Activated gamma-delta T cell treated with anti-CD3 and anti-CD28 coated beads, Interleukin-2, amount 50 U/mL, for 16 hours (primary cell): ENCODE data around the gene RALGAPA1.
"Not testable (repeated sequence)": the region's sequence is repeated elsewhere in the genome, so short reads cannot be mapped to it uniquely, and the experiment has no call there.

Experiments used
- DNase-seq: peaks from one replicate; pipeline ENCODE4 v3.0.0-alpha.2; 2020; ENCODE audit warnings: low read depth

The RALGAPA1 gene

DNA sequence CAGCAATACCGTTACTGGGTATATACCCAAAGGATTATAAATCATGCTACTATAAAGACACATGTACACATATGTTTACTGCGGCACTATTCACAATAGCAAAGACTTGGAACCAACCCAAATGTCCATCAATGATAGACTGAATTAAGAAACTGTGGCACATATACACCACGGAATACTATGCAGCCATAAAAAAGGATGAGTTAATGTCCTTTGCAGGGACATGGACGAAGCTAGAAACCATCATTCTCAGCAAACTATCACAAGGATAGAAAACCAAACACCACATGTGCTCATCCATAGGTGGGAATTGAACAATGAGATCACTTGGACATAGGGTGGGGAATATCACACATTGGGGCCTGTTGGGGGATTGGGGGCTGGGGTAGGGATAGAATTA lies 187.1 kb downstream of the RALGAPA1 start:
- DNase-seq: not testable (repeated sequence)

DNA sequence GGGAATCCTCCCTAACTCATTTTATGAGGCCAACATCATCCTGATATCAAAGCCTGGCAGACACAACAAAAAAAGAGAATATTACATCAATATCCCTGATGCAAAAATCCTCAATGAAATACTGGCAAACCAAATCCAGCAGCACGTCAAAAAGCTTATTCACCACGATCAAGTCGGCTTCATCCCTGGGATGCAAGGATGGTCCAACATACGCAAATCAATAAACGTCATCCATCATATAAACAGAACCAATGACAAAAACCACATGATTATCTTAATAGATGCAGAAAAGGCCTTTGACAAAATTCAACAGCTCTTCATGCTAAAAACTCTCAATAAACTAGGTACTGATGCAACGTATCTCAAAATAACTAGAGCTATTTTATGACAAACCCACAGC lies 189.1 kb downstream of the RALGAPA1 start:
- DNase-seq: not testable (repeated sequence)

- DNase-seq: not testable (repeated sequence)
These were observed 189.6 kb downstream of the RALGAPA1 start for GRCh38 chr14:35619461-35619860.

GRCh38 chr14:35617500-35617899 lies 191.6 kb downstream of the RALGAPA1 start:
- DNase-seq: no peak

DNA sequence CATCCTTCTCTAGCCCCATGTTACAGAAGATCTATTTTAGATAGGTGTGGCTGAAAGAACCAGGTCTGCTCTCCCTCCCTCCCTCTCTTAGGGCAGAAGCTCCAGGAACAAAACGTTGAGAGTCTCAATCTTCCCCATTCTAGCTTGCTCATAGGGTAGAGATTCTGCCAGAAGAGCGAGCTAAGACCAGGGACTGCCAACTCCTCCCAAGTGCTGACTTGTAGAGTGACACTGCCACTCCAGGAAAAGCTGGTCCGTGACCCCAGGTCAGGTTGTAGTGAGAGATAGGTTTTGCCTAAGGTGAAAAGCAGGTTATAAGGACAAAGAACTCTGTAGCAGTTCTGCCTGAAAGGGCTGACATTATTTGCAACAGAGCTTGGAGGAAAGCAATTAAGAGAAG lies 201.7 kb downstream of the RALGAPA1 start:
- no peak for DNase-seq

DNA sequence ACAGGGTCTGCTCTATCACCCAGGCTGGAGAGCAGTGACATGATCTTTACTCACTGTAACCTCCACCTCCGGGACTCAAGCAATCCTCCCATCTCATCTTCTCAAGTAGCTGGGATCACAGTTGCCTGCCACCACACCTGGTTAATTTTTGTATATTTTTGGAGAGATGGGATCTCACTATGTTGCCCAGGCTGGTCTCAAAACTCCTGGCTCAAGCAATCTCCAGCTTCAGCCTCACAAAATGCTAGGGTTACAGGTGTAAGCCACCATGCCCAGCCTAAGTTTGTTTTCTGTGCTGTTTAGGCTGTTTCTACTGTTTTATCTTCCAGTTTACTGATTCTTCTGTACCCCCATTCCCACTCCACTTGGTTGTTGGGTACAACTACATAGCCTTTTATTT lies 208.8 kb downstream of the RALGAPA1 start:
- no peak for DNase-seq

GRCh38 chr14:35594616-35595015 lies 214.5 kb downstream of the RALGAPA1 start:
- DNase-seq: no peak

GRCh38 chr14:35587373-35587772 lies 221.7 kb downstream of the RALGAPA1 start:
- not testable (repeated sequence) for DNase-seq

DNA sequence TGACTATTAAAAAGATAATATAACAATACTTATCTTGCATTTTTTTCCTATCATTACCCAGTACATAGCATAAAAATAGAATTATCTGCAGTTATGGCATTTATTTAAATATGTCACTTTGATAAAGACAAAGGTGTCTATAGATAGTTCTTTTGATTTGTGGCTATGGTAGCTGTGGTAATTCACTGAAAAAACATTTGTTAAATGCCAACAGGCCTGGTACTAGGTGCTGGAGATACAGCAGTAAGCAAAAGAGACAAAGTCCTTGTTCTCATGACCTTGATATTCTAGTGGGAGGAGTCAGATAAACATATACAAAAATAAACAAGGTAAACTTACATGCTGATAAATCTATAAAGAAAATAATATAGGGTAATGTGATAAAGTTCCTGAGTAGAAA lies 230.5 kb downstream of the RALGAPA1 start:
- no peak for DNase-seq

DNA sequence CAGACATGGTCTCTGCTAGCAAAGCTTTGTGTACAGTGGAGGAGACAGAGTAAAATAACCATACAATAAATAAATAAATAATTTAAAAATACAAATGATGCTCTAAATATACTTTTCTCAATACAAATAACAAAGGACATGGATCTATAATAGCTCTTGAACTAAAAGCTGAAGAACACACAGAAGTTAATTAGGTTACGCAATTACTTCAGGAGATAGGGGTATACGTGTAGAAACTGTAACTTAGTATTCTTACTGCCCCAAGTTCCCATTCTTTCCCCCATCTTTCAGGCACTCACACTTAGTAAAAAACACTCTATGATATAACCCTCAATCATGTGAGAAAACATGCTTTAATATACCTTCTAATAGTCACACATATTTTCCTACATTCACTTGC lies 231.0 kb downstream of the RALGAPA1 start:
- no peak for DNase-seq

DNA sequence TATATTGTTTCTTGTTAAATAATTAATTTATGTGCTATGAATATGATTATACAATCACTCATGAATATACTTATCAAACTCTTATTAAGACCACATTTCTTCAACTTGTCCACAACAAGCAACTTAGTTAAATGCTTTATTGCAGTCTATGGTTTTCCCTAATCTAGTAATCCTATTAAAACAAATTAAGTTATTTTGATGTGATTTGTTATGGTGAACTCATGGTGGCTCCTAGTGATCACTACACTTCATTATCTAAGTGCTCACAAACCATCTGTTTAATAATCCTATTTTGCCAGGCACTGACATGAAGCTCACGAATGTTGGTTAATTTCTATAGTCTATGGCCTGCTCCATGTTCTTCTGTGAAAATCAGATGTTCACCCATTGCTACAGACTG lies 232.2 kb downstream of the RALGAPA1 start:
- no peak for DNase-seq

GRCh38 chr14:35576260-35576659 lies 232.8 kb downstream of the RALGAPA1 start:
- DNase-seq: no peak

DNA sequence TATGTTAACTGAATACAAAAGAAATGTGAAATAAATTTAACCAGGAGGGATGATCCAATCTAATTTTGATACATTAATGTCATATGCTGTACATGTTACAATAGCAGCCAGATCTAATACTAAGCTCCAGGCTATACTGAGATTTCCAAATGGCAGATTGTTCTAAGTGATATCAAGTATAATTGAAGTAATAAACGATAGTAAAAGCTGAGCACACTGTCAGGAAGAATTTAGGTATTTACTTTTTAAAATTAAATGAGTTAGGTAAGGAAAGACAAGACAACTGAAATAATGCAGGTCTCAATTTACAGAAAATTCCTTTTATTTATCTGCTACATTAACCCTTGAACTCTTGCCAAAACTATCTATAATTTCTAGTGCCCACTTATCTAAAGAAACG lies 235.2 kb downstream of the RALGAPA1 start:
- DNase-seq: no peak

GRCh38 chr14:35571598-35571997 lies 237.5 kb downstream of the RALGAPA1 start:
- no peak for DNase-seq

DNA sequence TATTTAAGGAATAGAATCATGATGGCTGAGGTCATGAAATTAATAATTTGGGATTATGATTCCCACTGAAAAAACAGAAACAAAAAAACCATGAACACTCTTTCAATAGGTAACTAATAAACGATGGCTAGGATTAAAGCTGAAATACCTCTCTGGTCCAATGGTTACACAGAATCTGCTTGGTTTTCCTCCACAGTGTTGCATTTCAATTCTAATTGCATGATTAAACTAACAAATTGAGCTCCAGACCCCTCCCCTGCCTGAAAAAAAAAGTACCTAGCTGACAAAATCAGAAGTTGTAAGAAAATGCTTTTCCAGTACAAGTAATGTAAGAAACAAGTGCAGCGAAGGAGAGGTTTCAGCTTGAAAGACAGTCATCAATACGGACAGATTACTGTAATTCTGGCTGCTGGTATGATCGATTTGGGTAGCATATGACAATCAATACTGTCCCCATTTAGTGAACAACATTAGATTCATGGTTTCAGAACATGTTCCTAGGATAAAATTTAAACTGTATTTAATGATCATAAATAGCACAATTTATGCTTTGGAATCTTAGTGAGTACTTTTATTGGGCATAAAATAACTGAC lies 243.1 kb downstream of the RALGAPA1 start:
- DNase-seq: no peak

DNA sequence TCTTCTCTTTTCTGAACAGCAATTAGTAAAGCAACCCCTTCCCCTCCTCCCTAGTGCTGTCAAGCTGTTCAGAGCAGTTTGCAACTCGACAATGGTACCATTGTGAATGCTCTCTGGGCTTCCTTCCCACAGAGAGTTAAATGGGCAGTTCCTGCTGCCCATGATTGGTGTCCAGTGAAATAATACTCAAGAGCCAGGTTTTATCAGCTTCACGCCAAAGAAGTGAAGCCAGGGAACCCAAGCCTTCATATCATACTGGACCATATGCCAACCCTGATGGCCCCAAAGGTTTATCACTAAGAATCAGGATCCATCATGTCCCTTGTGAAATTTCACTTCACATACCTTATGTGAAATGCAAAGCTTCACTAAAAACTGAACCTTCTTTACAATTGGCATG lies 250.4 kb downstream of the RALGAPA1 start:
- DNase-seq: no peak

DNA sequence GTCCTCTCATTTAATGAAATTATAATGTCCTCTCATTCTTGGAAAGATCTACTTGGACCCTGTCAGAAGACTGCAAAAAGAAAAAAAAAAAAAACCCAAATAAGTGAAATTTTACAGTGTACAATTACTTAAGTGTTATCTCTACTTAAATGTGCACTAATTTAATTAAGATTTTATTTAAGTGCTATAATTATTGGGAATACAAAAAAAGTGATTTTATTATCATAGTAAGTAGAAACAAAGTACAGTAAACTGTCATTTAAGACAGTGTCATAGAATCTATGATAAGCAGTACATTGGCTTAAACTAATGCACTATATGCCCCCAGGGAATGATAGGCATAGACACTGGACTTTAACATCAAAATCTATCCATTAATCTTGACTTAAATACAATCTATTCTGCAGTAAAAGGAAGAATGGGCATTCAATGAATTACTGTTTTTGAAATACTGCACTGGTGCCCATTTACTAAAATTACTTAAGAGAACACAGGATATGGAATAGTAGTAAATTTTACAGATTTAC lies 251.8 kb downstream of the RALGAPA1 start:
- DNase-seq: no peak

GRCh38 chr14:35556548-35556947 lies 252.5 kb downstream of the RALGAPA1 start:
- no peak for DNase-seq

- DNase-seq: no peak
These were observed 255.3 kb downstream of the RALGAPA1 start for GRCh38 chr14:35553808-35554207.

DNA sequence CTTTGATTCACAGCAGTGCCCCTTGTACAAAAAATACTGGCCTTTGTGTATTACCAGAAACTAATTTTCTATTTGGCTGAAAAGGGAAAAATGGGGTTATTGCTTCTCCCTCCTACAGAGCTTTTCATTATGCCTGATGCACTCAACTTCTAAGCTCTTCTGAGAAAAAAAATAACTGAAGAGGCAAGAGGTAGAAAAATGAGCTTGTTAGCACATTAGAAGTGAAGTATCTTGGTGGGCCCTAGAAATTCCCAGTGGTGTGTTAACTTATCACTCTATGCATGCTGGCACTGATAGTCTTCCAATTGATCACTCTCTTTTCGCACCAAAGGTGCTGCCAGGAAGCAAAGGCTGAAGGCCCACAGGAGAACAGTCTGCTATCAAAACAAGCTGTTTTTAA lies 258.0 kb downstream of the RALGAPA1 start:
- DNase-seq: no peak

GRCh38 chr14:35549551-35549950 lies 259.5 kb downstream of the RALGAPA1 start:
- DNase-seq: no peak

- DNase-seq: no peak
These were observed 266.1 kb downstream of the RALGAPA1 start for GRCh38 chr14:35543006-35543405.

- DNase-seq: no peak
These were observed 269.1 kb downstream of the RALGAPA1 start for GRCh38 chr14:35539969-35540368.

- DNase-seq: no peak
These were observed 273.5 kb downstream of the RALGAPA1 start for GRCh38 chr14:35535483-35536112.
